Parathyroid adenoma (tissue), 2 donors: Measurements from ENCODE around the gene HOXC6.

Experiments
- H2AFZ ChIP-seq: fragments of 300-600 bp; sonication (generic); one replicate; pipeline ENCODE4 v1.7.0; 2017; ENCODE audit warnings: antibody characterized with exemption, mild to moderate bottlenecking
- H3K27ac ChIP-seq: fragments of 300-600 bp; sonication (generic); one replicate; pipeline ENCODE4 v1.7.0; 2017
- H3K27me3 ChIP-seq: fragments of 300-600 bp; sonication (generic); one replicate; pipeline ENCODE4 v1.7.0; 2017; ENCODE audit warnings: low read length; ENCODE audit not compliant: control insufficient read depth, insufficient read depth
- H3K36me3 ChIP-seq: fragments of 300-600 bp; sonication (generic); one replicate; pipeline ENCODE4 v1.7.0; 2017; ENCODE audit warnings: low read length; ENCODE audit not compliant: control insufficient read depth, insufficient read depth
- H3K4me1 ChIP-seq: fragments of 300-600 bp; sonication (generic); one replicate; pipeline ENCODE4 v1.7.0; 2017; ENCODE audit warnings: control low read depth
- H3K4me2 ChIP-seq: fragments of 300-600 bp; sonication (generic); one replicate; pipeline ENCODE4 v1.7.0; 2017; ENCODE audit warnings: low read length
- H3K4me3 ChIP-seq: fragments of 300-600 bp; sonication (generic); one replicate; pipeline ENCODE4 v1.7.0; 2017; ENCODE audit warnings: low read depth, low read length
- H3K79me2 ChIP-seq: fragments of 300-600 bp; sonication (generic); one replicate; pipeline ENCODE4 v1.7.0; 2017; ENCODE audit warnings: control low read depth
- H3K9ac ChIP-seq: fragments of 300-600 bp; sonication (generic); one replicate; pipeline ENCODE4 v1.7.0; 2017; ENCODE audit warnings: mild to moderate bottlenecking
- H3K9me3 ChIP-seq: fragments of 300-600 bp; sonication (generic); one replicate; pipeline ENCODE4 v1.7.0; 2017; ENCODE audit warnings: low read length; ENCODE audit not compliant: control insufficient read depth
- CTCF ChIP-seq: fragments of 300-600 bp; sonication (generic); IDR thresholded peaks from one replicate; pipeline ENCODE4 v1.7.0; 2017; ENCODE audit warnings: antibody characterized with exemption, mild to moderate bottlenecking
- donor health status: primary hyperparathyroidism.

Gene HOXC6

GRCh38 chr12:54055552-54055951 is 27.3 kb downstream of the HOXC6 start:
- no peaks in the 10 kb centered on the region for H3K36me3 ChIP-seq
- no peak overlapping the region for H3K9ac ChIP-seq
- no peaks in the 10 kb centered on the region for H3K4me1 ChIP-seq
- peaks cover 7% of the 10 kb centered on the region for H3K27me3 ChIP-seq
- H3K9me3 ChIP-seq = no peaks in the 10 kb centered on the region
- H2AFZ ChIP-seq = no peak overlapping the region
- no peak overlapping the region for H3K27ac ChIP-seq
- no peak overlapping the region for H3K4me3 ChIP-seq
- no peaks in the 10 kb centered on the region for H3K79me2 ChIP-seq
- no peak for TF ChIP-seq CTCF
- H3K4me2 ChIP-seq = no peak overlapping the region

GRCh38 chr12:54056110-54056509 is 27.9 kb downstream of the HOXC6 start:
- H2AFZ ChIP-seq = no peak overlapping the region
- no peak overlapping the region for H3K9ac ChIP-seq
- no peak overlapping the region for H3K27ac ChIP-seq
- peaks cover 11% of the 10 kb centered on the region for H3K27me3 ChIP-seq
- H3K9me3 ChIP-seq = no peaks in the 10 kb centered on the region
- H3K4me3 ChIP-seq = no peak overlapping the region
- H3K4me2 ChIP-seq = no peak overlapping the region
- no peaks in the 10 kb centered on the region for H3K79me2 ChIP-seq
- H3K36me3 ChIP-seq = no peaks in the 10 kb centered on the region
- TF ChIP-seq CTCF = no peak
- no peaks in the 10 kb centered on the region for H3K4me1 ChIP-seq

- Histone ChIP-seq H3K4me2 (no peak overlapping the region), H3K4me3 (no peak overlapping the region), H3K9me3 (no peaks in the 10 kb centered on the region), H3K79me2 (no peaks in the 10 kb centered on the region), H3K27ac (no peak overlapping the region), H3K36me3 (no peaks in the 10 kb centered on the region), H3K4me1 (no peaks in the 10 kb centered on the region), H3K27me3 (peaks cover 9% of the 10 kb centered on the region), H2AFZ (no peak overlapping the region), H3K9ac (no peak overlapping the region)
- no peak for TF ChIP-seq CTCF
Measured at GRCh38 chr12:54058128-54058768, 30.0 kb downstream of the HOXC6 start.

- no peaks in the 10 kb centered on the region for H3K79me2 ChIP-seq
- no peaks in the 10 kb centered on the region for H3K4me1 ChIP-seq
- H3K27me3 ChIP-seq = peaks cover 6% of the 10 kb centered on the region
- no peaks in the 10 kb centered on the region for H3K9me3 ChIP-seq
- H3K4me3 ChIP-seq = no peak overlapping the region
- no peak overlapping the region for H2AFZ ChIP-seq
- H3K4me2 ChIP-seq = no peak overlapping the region
- H3K9ac ChIP-seq = no peak overlapping the region
- no peaks in the 10 kb centered on the region for H3K36me3 ChIP-seq
- H3K27ac ChIP-seq = no peak overlapping the region
- no peak for TF ChIP-seq CTCF
Measured at GRCh38 chr12:54059668-54060067, 31.4 kb downstream of the HOXC6 start.
